Sigmoid colon (tissue), 7 donors: Measurements from ENCODE around the gene DIS3L2. TPM values are rescaled to one million over a fixed set of nuclear protein-coding genes. Genes with fewer than 3 reads are reported as not detected.

Experiments used
- DNase-seq: peaks from one replicate; pipeline ENCODE4 v3.0.0-alpha.2; 2019
- H3K27ac ChIP-seq, 4 donors: fragments of 200-600 bp; sonication (generic); one replicate each; pipeline ENCODE4 v1.5.1; 2016 to 2019; ENCODE audit warnings: mild to moderate bottlenecking in 1 of 4
- H3K27me3 ChIP-seq, 3 donors: fragments of 200-600 bp; sonication (generic); one replicate each; pipeline ENCODE4 v1.5.1; 2019; ENCODE audit warnings: mild to moderate bottlenecking in 1 of 3
- H3K36me3 ChIP-seq, 4 donors: fragments of 200-600 bp; sonication (generic); one replicate each; pipeline ENCODE4 v1.5.1; 2016 to 2019
- H3K4me1 ChIP-seq, 4 donors: fragments of 200-600 bp; sonication (generic); one replicate each; pipeline ENCODE4 v1.5.1; 2017 to 2019
- H3K4me3 ChIP-seq, 4 donors: fragments of 200-600 bp; sonication (generic); one replicate each; pipeline ENCODE4 v1.5.1; 2017 to 2019; ENCODE audit warnings: mild to moderate bottlenecking in 2 of 4, moderate library complexity in 1 of 4
- H3K9me3 ChIP-seq, 4 donors: fragments of 200-600 bp in 3 of 4; sonication (generic) in 3 of 4; one replicate each; pipeline versions ENCODE4 v1.5.1 to v1.6.1; 2013 to 2019
- EP300 ChIP-seq, 4 donors: sonication (generic); formaldehyde crosslinking; IDR thresholded peaks; one replicate each; pipeline ENCODE4 v1.6.1; 2017; ENCODE audit warnings: antibody characterized with exemption in 4 of 4
- POLR2A ChIP-seq, 2 donors: fragments of 450-650 bp; IDR thresholded peaks; one replicate each; pipeline ENCODE4 v1.6.1; 2016; ENCODE audit warnings: antibody characterized with exemption in 2 of 2, mild to moderate bottlenecking in 2 of 2, moderate library complexity in 2 of 2
- POLR2AphosphoS5 ChIP-seq, 4 donors: sonication (generic); formaldehyde crosslinking; IDR thresholded peaks; one replicate each; pipeline ENCODE4 v1.6.1; 2017; ENCODE audit warnings: antibody characterized with exemption in 4 of 4
- WGBS, 2 donors: extraction: QIAGEN DNeasy Blood & Tissue Kit; methylation state at CpG; one replicate each; pipeline ENCODE4 v1.1.7; 2013; 5-methylcytosine and 5-hydroxymethylcytosine counted together
- intact Hi-C: fragments of 100-400 bp; cut with DNase I; formaldehyde crosslinking; loops from one replicate; pipeline ENCODE4 v1.15.1; 2023
- polyA plus RNA-seq, 3 donors: library from polyadenylated mRNA; stranded (reverse); fragments of 200-250 nt; gene quantifications; one replicate each; pipeline ENCODE4 v1.2.3, GENCODE V29; 2013
- total RNA-seq, 4 donors: library from RNA; depleted of rRNA; stranded (reverse); fragments of >200 nt; gene quantifications; one replicate each; pipeline ENCODE4 v1.1.0, GENCODE V29; 2016
- TF ChIP-seq, protein P1 (sequence below), 4 experiments: fragments of 450-650 bp in 3 of 4; fragments of 200-600 bp in 1 of 4; IDR thresholded peaks; one replicate each; pipeline ENCODE4 v1.5.1; 2016 to 2019; ENCODE audit warnings: antibody characterized with exemption in 4 of 4, mild to moderate bottlenecking in 3 of 4, moderate library complexity in 2 of 4
- donor health status: healthy with polysubstance abuse.
- donor health status: Bipolar disorder and iron deficiency.
- donor health status: healthy.

Gene DIS3L2
- total and polyA plus RNA-seq, 7 donors = 8.8 to 37.9 (median 22.5) TPM

DNA sequence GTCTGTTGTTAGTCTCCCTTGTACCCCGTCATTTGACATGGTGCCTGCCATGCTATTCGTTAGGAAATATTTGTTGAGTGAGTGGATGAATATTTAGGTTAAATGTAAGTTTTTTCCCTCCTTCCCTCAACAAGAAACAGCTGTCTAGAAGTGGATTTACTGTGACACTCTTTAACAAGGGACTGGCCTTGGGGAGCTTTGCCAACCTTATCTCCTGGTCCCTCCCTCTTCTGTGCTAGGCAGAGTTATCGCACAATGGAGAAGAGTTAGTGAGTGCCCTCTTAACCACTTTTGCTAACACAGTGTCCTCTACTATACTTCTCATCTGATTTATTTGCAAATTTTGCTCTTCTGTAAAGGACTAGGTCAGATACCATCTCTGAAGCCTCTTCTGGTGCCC is 61.2 kb downstream of the DIS3L2 start:
- Histone ChIP-seq H3K27ac (no peak overlapping the region), H3K4me3 (no peak overlapping the region), H3K36me3 (peaks cover 0 to 55% (median 0%) of the 10 kb centered on the region in 4 donors), H3K4me1 (no peaks in the 10 kb centered on the region), H3K9me3 (no peaks in the 10 kb centered on the region), H3K27me3 (no peaks in the 10 kb centered on the region)
- 35 to 74% methylated on average over 3 of the region's 3 CpGs for WGBS, 2 donors
- intact Hi-C loops = no loop called here
- no peak for DNase-seq
- TF ChIP-seq EP300 (IDR thresholded peaks at IDR 0.05) = no peak
- no peak for TF ChIP-seq POLR2A (IDR thresholded peaks at IDR 0.05)
- TF ChIP-seq POLR2AphosphoS5 (IDR thresholded peaks at IDR 0.05) = no peak
- TF ChIP-seq, protein P1, sequence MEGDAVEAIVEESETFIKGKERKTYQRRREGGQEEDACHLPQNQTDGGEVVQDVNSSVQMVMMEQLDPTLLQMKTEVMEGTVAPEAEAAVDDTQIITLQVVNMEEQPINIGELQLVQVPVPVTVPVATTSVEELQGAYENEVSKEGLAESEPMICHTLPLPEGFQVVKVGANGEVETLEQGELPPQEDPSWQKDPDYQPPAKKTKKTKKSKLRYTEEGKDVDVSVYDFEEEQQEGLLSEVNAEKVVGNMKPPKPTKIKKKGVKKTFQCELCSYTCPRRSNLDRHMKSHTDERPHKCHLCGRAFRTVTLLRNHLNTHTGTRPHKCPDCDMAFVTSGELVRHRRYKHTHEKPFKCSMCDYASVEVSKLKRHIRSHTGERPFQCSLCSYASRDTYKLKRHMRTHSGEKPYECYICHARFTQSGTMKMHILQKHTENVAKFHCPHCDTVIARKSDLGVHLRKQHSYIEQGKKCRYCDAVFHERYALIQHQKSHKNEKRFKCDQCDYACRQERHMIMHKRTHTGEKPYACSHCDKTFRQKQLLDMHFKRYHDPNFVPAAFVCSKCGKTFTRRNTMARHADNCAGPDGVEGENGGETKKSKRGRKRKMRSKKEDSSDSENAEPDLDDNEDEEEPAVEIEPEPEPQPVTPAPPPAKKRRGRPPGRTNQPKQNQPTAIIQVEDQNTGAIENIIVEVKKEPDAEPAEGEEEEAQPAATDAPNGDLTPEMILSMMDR (IDR thresholded peaks at IDR 0.05) = no peak

- no peak for DNase-seq
- TF ChIP-seq EP300 (IDR thresholded peaks at IDR 0.05) (no peak), POLR2A (IDR thresholded peaks at IDR 0.05) (no peak), POLR2AphosphoS5 (IDR thresholded peaks at IDR 0.05) (no peak)
- TF ChIP-seq, protein P1 (IDR thresholded peaks at IDR 0.05) = no peak
- peaks cover 0 to 55% (median 0%) of the 10 kb centered on the region in 4 donors for H3K36me3 ChIP-seq
Observed at GRCh38 chr2:232023426-232023825, 61.9 kb downstream of the DIS3L2 start.

DNA sequence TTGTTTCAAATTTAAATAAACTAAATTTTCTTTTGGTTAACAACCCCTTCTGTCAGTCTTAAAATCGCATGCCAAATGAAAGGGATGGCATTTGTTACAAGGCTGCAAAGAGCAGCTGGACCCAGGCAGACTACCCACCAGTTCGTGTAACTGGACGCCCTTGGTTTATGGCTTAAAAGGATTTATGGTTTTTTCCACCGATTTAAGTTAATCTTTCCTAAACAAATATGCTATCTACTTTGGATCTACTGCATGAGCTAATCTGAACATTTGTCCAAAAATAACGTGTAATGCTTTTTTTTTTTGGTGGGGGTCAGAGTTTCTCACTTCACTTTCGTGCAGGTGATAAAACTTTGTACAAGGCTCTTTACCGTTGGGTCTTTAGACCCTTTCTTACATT is 62.9 kb downstream of the DIS3L2 start:
- 83 to 87% methylated on average over 7 of the region's 7 CpGs for WGBS, 2 donors
- Histone ChIP-seq H3K27me3 (no peaks in the 10 kb centered on the region), H3K27ac (no peak overlapping the region), H3K9me3 (no peaks in the 10 kb centered on the region), H3K36me3 (peaks cover 0 to 48% (median 0%) of the 10 kb centered on the region in 4 donors), H3K4me1 (peaks cover 0 to 12% (median 5%) of the 10 kb centered on the region in 4 donors), H3K4me3 (no peak overlapping the region)
- DNase-seq = no peak
- intact Hi-C loops = no loop called here
- TF ChIP-seq, protein P1 (IDR thresholded peaks at IDR 0.05) = no peak
- TF ChIP-seq POLR2A (IDR thresholded peaks at IDR 0.05) (no peak), EP300 (IDR thresholded peaks at IDR 0.05) (no peak), POLR2AphosphoS5 (IDR thresholded peaks at IDR 0.05) (no peak)

More at GRCh38 chr2:232023426-232023825, 61.9 kb downstream of the DIS3L2 start:
- no peaks in the 10 kb centered on the region for H3K27me3 ChIP-seq
- H3K9me3 ChIP-seq = no peaks in the 10 kb centered on the region
- no peak overlapping the region for H3K4me3 ChIP-seq
- H3K27ac ChIP-seq = no peak overlapping the region
- peaks cover 0 to 1% (median under 1%) of the 10 kb centered on the region in 4 donors for H3K4me1 ChIP-seq
- intact Hi-C loops = no loop called here

GRCh38 chr2:232026910-232027309 is 65.4 kb downstream of the DIS3L2 start:
- H3K4me1 ChIP-seq = peaks cover 0 to 13% (median 5%) of the 10 kb centered on the region in 4 donors
- H3K27ac ChIP-seq = no peak overlapping the region
- no peaks in the 10 kb centered on the region for H3K9me3 ChIP-seq
- DNase-seq = no peak
- TF ChIP-seq POLR2A (IDR thresholded peaks at IDR 0.05) (no peak), EP300 (IDR thresholded peaks at IDR 0.05) (no peak), POLR2AphosphoS5 (IDR thresholded peaks at IDR 0.05) (no peak)
- TF ChIP-seq, protein P1 (IDR thresholded peaks at IDR 0.05) = no peak
- intact Hi-C loops = no loop called here
- peaks cover 0 to 57% (median 6%) of the 10 kb centered on the region in 4 donors for H3K36me3 ChIP-seq
- 82 to 90% methylated on average over 2 of the region's 2 CpGs for WGBS, 2 donors
- no peak overlapping the region for H3K4me3 ChIP-seq
- H3K27me3 ChIP-seq = no peaks in the 10 kb centered on the region

GRCh38 chr2:232027530-232027929 is 66.0 kb downstream of the DIS3L2 start:
- H3K36me3 ChIP-seq = peaks cover 0 to 51% (median 6%) of the 10 kb centered on the region in 4 donors
- DNase-seq = no peak
- H3K9me3 ChIP-seq = no peaks in the 10 kb centered on the region

More at GRCh38 chr2:232027530-232027929, 66.0 kb downstream of the DIS3L2 start:
- TF ChIP-seq, protein P1 (IDR thresholded peaks at IDR 0.05) = no peak
- no peak for TF ChIP-seq POLR2AphosphoS5 (IDR thresholded peaks at IDR 0.05)
- no peak for TF ChIP-seq EP300 (IDR thresholded peaks at IDR 0.05)
- TF ChIP-seq POLR2A (IDR thresholded peaks at IDR 0.05) = no peak
- intact Hi-C loops = no loop called here
- H3K27me3 ChIP-seq = no peaks in the 10 kb centered on the region
- peaks cover 0 to 13% (median 5%) of the 10 kb centered on the region in 4 donors for H3K4me1 ChIP-seq
- no peak overlapping the region for H3K4me3 ChIP-seq
- no peak overlapping the region for H3K27ac ChIP-seq
